Cardiac fibroblast (primary cell): ENCODE results near the gene MTHFSD.

Experiments used
- DNase-seq, 2 donors: peaks; one replicate each; pipeline versions ENCODE4 v3.0.0 to v3.0.0-alpha.2; 2010; ENCODE audit warnings: low read depth in 2 of 2
- H3K4me3 ChIP-seq, 2 donors: replicated peaks in 1 of 2; 1 replicate in 1 of 2; 2 replicates in 1 of 2; pipeline ENCODE4 v1.5.1; 2011; ENCODE audit warnings: low read depth in 2 of 2, low read length in 2 of 2, mild to moderate bottlenecking in 2 of 2, moderate library complexity in 1 of 2
- TF ChIP-seq, protein P1 (sequence below): IDR thresholded peaks from one replicate; pipeline ENCODE4 v1.5.1; 2011; ENCODE audit warnings: low read depth, mild to moderate bottlenecking, low read length, inconsistent platforms

The MTHFSD gene

DNA sequence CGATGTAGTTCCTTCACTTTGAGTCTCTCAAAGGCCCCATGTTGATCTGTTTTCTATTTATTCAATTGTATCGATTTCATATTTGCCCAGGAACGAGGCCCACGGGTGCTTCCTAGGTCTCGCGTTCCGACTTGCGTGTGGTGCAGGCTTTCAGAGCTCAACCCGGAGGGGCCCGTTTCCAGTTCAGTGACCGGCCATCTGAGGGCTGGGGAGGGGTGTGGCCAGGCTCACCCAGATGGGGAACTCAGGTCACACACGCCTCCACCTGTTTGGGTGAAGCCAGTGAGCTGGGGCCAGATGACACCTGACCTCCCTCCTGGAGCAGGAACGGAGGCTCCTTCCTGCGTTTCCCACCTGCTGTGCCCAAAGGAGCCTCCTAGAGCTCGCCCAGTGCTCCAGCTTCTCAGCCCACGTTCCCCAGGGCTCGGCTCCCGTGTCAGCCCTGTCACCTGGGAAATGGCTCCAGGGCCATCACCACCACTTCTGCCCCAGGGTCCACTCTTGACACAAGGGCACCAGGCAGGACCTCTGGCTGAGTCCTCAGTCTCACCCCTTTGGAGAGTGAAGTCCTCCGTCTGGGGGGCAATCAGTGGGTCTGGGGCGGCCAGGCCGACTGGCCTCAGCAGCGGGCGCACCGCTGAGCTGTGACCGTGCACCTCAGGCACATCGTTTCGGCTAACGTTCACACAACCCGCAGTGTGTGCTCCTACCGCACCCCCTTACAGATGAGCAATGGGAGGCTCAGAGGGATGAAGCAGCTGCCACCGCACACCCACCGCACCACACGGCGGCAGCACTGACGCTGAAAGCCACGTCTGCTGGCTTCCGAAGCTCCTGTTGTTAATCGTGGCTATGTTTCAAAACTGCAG lies 26.7 kb downstream of the MTHFSD start:
- TF ChIP-seq, protein P1, sequence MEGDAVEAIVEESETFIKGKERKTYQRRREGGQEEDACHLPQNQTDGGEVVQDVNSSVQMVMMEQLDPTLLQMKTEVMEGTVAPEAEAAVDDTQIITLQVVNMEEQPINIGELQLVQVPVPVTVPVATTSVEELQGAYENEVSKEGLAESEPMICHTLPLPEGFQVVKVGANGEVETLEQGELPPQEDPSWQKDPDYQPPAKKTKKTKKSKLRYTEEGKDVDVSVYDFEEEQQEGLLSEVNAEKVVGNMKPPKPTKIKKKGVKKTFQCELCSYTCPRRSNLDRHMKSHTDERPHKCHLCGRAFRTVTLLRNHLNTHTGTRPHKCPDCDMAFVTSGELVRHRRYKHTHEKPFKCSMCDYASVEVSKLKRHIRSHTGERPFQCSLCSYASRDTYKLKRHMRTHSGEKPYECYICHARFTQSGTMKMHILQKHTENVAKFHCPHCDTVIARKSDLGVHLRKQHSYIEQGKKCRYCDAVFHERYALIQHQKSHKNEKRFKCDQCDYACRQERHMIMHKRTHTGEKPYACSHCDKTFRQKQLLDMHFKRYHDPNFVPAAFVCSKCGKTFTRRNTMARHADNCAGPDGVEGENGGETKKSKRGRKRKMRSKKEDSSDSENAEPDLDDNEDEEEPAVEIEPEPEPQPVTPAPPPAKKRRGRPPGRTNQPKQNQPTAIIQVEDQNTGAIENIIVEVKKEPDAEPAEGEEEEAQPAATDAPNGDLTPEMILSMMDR, result no peak
- DNase-seq, result no peak

DNA sequence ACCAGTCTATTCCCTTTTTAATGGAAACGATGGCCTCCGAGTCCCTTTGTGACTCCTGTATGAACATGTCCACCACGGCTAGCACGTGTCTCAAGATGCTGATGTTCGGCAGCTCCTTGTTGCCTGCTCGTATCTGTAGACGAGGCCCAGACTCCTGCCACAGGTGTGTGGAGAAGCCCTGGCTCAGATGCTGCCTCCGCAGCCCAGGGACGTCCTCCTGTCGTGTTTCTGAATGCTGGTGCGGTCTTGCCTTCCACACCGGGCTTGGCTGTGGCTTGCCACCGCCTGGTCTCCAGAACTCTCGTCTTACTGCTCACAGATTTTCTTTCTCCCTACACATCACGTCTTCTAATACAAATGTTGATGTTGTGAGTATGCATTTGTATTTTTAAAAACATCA lies 27.7 kb downstream of the MTHFSD start:
- no peak for DNase-seq
- H3K4me3 ChIP-seq, result no peak overlapping the region
- TF ChIP-seq, protein P1, result no peak

More for the DNA sequence above, 26.7 kb downstream of the MTHFSD start:
- H3K4me3 ChIP-seq, result no peak overlapping the region

DNA sequence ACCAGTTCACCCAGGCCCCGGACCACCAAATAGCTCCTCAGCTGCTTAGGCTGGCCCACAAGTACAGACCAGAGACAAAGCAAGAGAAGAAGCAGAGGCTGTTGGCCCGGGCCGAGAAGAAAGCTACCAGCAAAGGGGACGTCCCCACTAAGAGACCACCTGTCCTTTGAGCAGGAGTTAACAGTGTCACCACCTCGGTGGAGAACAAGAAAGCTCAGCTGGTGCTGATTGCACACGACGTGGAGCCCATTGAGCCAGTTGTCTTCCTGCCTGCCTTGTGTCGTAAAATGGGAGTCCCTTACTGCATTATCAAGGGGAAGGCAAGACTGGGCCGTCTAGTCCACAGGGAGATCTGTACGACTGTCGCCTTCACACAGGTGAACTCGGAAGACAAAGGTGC lies 29.3 kb downstream of the MTHFSD start:
- TF ChIP-seq, protein P1, result no peak
- DNase-seq, result no peak
- H3K4me3 ChIP-seq, result no peak overlapping the region

DNA sequence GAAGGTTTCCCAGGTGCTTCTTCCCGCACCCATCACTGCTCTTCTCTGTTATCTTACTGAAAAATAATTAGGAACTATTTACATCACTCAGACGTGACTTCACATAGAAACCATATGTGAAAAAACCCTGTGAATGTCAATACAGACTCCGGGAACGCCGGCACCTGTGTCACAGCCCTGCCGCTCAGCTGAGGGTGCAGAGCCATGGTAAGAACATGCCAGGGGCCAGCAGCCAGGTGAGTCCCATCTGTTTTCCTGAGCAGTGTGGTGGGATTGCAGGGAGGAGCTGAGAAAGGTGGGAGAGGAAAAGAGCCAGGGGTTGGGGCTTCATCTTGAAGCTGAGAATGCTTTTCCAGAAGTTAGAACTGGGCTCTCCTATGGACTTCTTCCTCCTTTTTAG lies 31.0 kb downstream of the MTHFSD start:
- no peak for DNase-seq
- H3K4me3 ChIP-seq, result no peak overlapping the region
- TF ChIP-seq, protein P1, result no peak

DNA sequence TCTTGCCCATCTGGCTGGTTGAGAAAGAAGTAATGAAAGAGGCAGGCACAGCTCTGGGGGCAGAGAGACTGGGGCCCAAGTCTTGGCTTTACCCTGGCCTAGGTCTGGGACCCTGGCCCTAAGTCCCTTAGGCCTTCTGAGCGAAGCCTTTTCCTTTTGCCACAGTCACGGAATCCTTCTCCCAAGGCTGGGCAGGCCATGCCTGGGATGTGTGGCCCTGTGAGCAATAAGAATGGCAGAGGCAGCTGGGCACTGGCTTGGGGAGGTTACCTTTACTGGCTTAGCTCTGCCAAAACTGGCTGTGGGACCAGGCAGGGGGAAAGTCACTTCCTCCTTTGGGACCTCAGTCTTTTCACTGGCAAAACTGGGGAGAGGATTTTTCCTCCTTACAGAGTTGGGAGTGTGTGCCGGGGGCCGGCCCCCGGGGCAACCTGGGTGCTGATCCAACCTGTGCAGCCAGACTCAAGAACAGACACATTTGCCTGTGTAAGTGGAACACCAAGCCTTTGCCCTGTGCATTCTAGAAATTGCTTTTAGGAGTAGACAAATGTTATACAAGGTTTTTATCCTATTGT lies 31.8 kb downstream of the MTHFSD start:
- TF ChIP-seq, protein P1, result no peak
- H3K4me3 ChIP-seq, result no peak overlapping the region
- DNase-seq, result no peak

DNA sequence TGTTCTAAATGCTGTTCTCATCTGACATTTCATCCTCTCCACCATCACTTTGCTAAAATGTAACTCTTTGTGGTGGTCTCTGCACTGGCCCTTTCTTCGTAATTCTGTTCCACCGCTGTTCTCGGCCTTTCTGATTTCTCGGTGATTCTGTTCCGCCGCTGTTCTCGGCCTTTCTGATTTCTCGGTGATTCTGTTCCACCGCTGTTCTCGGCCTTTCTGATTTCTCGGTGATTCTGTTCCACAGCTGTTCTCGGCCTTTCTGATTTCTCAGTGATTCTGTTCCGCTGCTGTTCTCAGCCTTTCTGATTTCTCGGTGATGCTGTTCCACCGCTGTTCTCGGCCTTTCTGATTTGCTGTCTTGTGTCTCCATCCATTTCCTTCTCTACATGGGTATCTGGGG lies 32.4 kb downstream of the MTHFSD start:
- TF ChIP-seq, protein P1, result no peak
- no peak overlapping the region for H3K4me3 ChIP-seq
- DNase-seq, result no peak
